GM21619 (cell line): ENCODE measurements around the gene ECT2L.

ENCODE experiments used
- ATAC-seq: cut with Tn5 transposase; IDR thresholded peaks from one replicate; pipeline ENCODE4 v1.9.1; 2021; ENCODE audit not compliant: unreplicated experiment

Gene ECT2L

DNA sequence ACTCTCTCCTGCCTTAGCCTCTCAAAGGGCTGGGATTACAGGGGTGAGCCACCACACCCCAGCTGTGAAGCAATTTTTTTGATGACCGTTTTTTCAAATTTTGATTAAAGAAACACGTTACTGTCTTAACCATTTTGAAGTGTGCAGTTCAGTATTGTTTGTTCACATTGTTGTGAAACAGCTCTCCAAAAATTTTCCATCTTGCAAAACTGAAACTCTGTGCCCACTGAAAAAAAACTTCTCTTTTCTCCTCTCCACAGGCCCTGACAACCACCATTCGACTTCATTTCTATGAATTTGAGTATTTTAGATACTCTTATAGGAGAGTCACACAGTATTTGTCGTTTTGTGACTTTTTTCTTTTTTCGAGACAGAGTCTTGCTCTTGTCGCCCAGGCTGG is 53.9 kb downstream of the ECT2L start:
- no peak for ATAC-seq

DNA sequence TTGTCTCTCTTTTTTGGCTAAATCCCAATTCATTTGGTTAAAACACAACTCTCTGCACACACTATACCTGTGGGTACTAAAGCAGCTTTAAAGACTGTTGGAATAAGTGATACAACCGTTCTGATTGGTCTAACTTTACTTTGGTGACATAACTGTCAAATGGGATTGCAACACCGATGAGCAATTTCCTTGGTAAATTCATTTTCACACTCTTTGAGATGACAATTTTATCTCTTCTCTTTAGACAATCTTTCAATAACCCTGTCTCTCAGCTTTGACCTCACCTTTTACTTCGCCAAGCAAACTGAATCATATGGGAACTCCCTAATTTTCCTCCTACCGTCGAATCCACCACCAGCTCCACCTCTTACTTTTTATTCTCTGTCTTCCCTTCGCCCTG is 60.8 kb downstream of the ECT2L start:
- ATAC-seq, result no peak

DNA sequence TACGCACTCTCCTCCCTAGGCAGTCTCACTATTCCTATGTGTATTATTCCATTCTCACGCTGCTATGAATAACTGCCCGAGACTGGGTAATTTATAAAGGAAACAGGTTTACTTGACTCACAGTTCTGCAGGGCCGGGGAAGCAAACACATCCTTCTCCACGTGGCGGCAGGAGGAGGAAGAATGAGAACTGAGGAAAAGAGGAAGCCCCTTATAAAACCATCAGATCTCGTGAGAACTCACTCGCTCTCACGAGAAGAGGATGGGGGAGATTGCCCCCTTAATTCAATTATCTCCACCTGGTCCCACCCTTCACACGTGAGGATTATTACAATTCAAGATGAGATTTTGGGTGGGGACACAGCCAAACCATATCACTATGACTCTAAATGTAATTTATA is 61.9 kb downstream of the ECT2L start:
- ATAC-seq, result no peak

DNA sequence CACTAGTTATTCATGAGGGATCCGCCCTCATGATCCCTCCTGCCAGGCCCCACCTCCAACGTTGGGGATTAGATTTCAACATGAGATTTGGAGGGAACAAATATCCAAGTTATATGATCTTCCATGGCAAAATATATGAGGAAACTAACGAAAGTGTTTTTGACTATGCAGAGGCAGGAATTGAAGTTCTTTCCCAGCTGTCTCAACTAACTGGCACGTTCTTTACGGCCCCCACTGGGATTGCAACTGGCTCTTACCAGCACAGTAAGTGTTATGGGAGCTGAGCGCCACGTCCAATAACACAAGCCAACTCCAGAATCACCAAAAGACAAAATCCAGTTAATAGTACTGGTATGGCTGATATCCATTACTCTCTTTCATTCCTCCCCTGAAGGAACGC is 66.6 kb downstream of the ECT2L start:
- no peak for ATAC-seq

DNA sequence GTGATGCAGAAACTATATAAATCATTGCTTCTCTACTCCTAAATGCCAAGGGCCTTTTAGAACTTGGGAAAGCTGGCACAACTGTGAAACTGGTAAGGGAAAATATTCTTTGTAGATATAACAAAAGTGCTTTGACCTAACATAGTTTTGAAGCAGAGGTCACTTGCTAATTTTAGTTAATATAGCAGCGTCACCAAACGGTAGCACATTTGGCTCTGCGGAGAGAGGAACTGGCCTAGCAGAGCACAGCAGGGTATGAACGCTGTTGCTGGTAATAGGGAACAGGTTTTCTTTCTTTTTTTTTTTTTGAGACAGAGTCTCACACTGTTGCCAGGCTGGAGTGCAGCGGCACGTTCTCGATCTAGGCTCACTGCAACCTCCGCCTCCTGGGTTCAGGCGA is 67.4 kb downstream of the ECT2L start:
- ATAC-seq, result no peak

DNA sequence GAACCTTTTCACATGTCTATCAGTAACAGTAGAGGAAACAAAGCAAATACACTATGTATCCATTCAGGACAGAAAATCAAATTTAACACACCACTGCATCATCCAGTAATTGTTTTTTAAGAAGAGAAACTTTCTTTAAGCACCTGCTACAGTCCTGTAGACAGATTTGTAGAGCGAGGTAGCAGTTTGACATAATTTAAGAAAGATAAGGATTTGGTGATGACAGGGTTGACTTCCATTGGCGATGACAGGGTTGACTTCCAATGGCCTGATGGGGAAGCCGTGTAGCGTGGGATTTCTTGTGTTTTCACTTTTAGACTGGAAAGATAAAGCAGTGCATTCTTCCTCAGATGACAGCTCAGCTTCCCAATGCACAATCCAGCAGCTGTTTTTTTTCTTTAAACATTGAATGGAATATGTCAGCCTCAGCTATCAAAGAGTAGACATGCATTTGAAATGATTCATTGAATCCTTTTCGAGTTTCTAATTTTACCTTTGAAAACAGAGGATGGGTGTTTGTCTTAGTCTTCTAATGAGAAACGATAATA is 68.5 kb downstream of the ECT2L start:
- ATAC-seq, result no peak

DNA sequence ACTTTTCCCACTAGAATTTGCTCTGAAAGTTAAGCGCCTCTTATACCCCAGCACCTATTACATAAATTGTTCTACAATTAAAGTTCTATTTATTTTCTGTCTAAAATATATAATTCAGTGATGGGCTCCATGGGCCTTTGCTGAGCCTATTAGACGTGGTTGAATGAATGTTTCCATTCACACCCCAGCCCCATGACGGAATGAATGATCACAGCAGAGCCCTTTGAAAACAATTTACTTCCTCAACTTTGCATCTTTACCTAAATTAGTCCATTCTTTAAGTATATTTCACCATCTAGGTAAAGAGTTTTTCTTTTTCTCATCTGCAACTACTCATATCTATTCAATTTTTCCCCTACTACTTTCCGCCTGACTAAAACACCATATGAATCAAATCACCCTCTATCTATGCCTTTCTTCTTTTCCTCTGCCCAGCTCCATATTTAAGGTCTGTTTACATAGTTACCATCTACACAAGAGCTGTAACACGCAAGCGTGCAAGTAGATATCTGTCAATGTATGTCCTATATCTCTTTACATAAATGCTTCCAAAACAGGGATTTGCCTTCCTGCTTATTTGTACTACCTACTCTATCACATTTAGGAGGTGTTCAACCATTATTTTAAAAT is 69.7 kb downstream of the ECT2L start:
- ATAC-seq, result no peak

DNA sequence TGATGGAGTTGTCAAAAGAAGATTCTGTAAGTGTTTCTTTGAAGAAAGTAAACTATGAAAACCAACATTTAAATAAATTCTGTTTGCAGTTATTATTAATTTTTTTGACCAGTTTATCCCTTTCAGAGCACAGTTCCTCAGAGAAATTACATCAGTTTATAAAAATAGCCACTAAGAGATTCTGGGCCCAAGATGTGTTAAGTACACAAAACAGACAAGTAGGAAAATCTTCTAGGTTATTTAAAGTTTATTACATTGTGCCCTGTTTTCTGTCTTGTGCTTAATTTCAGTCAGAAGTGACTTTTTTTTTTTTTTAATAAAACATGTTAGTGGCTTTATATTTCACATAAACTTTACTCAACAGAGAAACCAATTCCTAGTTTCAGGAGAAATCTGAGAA is 72.3 kb downstream of the ECT2L start:
- ATAC-seq, result no peak

DNA sequence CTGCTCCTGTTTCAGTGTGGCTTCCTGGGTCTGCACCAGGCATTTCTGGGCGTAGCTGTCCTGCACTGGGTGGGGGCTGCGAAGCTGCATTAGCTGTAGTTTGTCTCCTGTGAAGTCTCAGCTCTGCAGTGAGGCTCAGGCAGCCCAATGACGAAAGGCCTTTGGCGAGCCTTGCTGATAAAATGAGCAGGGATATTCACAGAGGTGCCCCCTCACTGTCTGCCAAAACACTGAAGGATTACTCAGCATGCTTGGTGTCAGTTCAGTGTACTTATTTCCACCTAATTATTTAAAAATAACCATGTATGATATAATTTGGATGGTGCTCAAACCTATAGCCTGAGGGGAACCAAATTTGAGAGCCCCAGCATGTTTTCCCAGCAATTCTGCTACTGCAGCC is 73.5 kb downstream of the ECT2L start:
- no peak for ATAC-seq

DNA sequence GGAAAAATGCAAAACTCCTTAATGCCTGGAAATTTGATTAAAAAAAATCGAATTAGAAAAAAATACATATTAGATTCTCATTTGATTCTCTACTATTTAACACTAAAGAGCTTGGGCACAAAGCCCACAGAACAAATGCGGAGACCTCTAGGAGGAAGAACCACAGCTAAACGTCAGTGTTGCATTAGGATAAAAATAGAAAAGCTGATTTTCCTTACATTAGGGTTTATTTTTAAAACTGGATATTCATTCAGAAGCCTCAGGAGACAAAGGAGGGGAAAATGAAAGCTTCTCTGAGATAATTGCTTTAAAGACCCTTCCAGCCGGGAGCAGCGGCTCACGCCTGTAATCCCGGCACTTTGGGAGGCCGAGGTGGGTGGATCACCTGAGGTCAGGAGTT is 77.3 kb downstream of the ECT2L start:
- ATAC-seq, result no peak

DNA sequence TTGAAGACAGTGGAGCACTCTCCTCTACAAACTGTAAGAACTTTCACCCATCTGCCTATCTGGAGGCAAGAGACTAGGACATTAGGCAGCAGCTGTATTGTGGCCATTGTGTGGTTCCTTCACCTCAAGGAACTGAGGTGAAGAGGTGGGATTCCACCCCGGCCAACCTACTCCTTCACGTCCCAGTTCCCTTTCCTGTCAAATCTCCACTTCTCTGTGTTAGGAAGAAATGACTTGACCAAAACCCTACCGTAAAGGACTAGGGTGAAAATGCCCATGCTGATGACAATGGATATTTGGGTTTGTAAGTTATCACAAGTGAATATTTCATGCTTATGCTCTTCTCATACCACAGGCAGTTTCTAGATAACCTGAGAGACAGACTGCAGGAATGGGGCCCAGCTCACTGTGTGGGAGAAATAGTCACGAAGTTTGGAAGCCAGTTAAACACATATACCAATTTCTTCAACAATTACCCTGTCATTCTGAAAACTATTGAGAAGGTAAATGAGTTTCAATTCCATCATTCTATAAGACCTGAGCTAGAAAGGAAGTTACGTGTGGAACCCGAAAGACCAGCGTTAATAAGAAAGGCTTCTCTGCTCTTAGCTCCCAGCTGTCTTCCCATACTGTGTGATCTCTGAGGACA is 86.6 kb downstream of the ECT2L start:
- peak; percentile 85 for ATAC-seq

DNA sequence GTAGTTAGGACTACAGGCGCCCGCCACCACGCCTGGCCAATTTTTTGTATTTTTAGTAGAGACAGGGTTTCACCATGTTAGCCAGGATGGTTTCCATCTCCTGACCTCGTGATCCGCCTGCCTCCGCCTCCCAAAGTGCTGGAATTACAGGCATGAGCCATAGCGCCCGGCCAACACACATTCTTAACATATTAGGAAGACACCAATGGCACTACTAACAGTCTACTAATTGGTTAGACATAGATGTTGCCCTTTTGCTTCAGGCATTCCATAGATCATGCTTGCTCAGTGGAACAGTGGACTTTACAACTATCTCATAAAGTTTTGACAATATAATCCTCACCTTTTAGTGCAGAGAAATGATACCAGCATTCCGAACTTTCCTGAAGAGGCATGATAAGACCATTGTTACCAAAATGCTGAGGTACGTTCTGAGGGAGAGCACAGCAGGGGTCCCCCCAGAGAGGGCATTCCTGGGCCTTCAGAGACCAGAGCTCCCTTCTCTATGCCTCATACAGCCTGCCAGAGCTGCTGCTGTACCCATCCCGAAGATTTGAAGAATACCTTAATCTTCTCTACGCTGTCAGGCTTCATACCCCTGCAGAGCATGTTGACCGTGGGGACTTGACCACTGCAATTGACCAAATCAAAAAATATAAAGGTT is 89.4 kb downstream of the ECT2L start:
- ATAC-seq, result no peak

DNA sequence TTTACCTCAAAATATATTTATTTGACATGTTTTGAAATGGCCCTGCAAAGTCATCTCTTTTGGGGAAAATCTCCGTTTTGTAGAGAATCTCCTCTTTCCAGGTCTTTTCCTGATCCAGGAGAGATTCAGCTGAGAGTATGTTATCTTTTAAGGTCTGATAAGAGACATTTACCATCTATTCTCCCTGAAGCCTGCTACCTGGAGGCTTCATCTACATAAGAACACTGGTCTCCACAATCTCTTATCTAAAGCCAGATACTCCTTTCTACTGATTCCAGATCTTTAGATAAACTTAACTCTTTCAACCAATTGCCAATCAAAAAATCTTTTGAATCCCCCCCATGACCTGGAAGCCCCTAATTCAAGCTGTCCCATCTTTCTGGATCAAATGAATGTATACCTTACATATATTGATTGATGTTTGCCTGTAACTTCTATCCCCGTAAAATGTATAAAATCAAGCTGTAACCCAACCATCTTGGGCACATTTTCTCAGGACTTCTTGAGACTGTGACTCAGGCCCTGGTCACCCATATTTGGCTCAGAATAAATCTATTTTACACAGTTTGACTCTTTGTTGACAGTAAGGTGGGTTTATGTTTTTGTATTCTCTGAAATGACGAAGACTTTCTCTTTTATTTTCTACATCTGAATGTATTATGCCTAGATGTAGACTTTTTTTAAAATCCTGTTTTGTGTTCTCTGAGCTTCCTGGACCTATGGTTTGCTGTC is 95.5 kb downstream of the ECT2L start:
- no peak for ATAC-seq

DNA sequence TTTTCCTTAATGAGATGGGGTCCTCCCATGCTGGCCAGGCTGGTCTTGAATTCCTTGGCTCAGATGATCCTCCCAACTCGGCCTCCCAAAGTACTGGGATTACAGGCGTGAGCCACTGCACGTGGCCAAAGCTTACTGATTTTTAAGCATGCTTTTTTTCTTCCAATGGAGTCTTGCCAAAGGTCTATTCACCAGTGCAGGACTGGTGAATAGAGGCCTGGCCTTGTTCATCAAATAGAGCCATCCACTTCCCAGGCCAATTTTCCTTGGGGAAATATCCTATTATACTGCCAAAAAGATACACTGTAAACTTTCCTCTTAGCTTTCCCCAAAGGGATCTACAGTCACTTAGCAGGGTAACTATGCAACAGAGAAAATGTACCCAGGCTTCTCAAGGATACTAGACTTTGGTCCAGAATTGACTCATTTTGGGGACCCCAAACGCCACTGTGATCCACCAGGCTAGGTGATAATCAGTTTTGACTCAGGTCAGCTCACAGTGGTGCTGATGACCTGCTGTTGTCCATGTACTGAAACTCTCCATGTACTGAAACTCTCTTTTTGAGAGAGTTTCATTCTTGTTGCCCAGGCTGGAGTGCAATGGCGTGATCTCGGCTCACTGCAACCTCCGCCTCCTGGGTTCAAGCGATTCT is 100.3 kb downstream of the ECT2L start:
- ATAC-seq, result no peak

DNA sequence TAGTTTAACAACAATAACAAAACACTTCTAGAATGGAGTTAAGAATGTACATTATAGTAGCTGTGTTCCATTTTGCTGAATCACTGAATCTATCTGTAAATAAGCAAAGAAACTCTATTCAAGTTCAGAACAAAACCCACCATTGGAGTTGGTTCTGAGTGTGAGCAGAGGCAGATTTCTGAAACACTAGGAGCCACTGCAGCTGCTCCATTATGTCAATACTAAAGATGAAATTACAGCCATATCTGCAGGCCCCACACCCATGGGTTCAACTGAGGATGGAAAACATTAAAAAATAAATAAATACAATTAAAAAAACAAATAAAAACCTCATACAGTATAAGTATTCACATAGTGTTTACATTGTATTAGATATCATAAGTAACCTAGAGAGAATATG is 101.1 kb downstream of the ECT2L start:
- ATAC-seq, result no peak

DNA sequence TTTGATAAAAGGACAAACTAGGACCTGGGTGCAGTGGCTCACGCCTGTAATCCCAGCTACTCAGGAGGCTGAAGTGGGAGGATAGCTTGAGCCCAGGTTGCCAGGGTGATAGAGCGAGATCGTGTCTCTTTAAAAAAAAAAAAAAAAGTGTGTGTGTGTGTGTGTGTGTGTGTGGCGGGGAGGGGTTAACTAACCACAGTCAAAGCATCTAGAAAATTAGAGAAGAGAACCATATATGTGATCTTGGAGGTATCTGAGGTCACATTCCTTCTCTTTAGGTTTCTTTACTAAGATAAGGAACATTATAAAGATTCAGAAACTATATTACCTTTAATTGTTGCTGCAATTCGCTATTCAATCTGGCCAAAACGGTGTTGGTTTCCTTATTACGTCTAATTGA is 111.3 kb downstream of the ECT2L start:
- no peak for ATAC-seq

DNA sequence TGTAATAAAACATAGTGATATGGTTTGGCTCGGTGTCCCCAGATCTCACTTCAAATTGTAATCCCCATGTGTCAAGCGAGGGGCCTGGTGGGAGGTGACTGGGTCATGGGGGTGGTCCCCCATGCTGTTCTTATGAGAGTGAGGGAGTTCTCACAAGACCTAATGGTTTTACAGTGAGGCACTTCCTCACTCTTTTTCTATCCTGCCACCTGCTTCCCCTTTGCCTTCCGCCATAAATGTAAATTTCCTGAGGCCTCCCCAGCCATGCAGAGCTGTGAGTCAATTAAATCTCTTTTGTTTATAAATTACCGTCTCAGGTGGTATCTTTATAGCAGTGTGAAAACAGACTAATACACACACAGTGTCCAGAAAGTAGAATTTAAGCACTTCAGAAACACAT is 113.6 kb downstream of the ECT2L start:
- no peak for ATAC-seq

DNA sequence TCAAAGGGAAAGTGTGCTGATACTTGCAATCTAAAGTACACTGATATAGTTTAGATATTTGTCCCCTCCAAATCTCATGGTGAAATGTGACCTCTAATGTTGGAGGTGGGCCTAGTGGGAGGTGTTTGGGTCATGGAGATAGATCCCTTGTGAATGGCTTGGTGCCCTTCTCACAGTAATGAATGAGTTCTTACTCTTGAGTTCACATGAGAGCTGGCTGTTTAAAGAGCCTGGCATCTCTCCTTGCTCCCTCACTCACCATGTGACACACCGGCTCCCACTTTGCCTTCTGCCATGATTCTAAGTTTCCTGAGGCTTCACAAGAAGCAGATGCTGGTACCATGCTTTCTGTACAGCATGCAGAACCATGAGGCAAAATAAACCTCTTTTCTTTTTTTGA is 114.1 kb downstream of the ECT2L start:
- ATAC-seq, result no peak

DNA sequence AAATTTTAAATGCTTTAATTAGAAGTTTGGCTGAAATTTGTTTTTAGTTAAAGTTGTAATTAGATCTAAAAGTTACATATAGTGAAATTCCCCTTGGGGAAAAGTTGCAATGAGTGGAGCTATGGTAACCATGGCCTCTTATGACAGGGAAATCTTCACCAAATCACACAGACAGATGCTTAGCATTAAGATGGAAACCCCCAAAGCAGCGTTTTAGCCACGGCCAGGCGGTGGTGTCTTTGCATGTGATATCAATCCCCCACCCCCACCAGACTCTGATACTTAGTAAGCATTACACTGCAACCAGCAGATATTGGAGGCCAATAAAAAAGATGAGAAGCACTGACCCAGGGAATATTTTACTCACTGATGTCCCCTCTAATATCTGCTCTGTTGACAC is 116.4 kb downstream of the ECT2L start:
- ATAC-seq, result no peak

DNA sequence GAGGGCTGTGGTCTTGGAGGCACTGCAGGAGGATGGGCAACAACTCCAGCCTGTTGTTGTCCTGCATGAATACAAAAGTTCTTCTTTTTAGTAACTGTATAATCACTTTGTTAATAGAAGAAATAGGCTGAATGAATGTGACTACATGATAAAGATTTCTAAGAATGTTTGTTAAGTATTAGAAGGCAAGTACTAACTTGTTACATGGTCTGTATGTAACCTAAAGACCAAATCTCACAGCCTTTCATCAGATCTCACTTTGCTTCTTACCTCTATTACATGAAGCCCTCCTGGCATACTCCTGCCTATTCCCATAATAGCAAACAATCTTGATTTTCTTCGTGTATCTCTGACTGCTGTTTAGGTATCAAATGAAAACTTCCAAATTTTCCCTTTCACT is 118.8 kb downstream of the ECT2L start:
- no peak for ATAC-seq

DNA sequence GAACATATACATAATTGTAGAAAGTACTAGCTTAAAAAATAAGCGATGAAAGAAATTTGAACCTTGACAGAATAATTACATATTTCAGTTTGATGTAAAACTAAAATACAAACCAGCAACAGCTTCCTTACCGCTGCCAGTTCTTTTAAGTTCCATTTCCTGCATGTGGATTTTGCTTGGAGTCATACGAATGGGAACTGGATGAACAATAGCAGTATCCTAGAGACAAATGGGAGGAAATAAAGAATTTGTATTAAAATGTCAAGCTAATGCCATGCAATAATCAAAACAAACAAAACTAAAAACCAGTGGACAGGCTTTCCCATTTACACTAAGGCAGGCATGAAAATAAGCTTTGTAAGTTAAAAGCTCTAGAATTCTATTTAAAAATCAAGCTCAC is 125.0 kb downstream of the ECT2L start:
- ATAC-seq, result no peak
